Progenitor cell of endocrine pancreas (in vitro differentiated cells): Measurements from ENCODE around the gene THTPA. TPM values are rescaled to one million over a fixed set of nuclear protein-coding genes. Genes with fewer than 3 reads are reported as not detected.

Experiments used
- DNase-seq: peaks from one replicate; pipeline ENCODE4 v3.0.0; 2021; ENCODE audit warnings: low spot score; ENCODE audit not compliant: unreplicated experiment
- H3K27ac Mint-ChIP-seq: 2 replicates; pipeline ENCODE4 v1.8.0; 2021; ENCODE audit warnings: mild to moderate bottlenecking, moderate library complexity, mixed read lengths
- H3K27me3 Mint-ChIP-seq: 2 replicates; pipeline ENCODE4 v1.8.0; 2021; ENCODE audit warnings: mixed read lengths
- H3K36me3 Mint-ChIP-seq: 2 replicates; pipeline ENCODE4 v1.8.0; 2022; ENCODE audit warnings: mixed read lengths; ENCODE audit not compliant: insufficient read depth
- H3K4me1 Mint-ChIP-seq: 2 replicates; pipeline ENCODE4 v1.8.0; 2021; ENCODE audit warnings: low read depth, mixed read lengths
- H3K4me3 Mint-ChIP-seq: 2 replicates; pipeline ENCODE4 v1.8.0; 2021; ENCODE audit warnings: low read depth, mild to moderate bottlenecking, moderate library complexity, mixed read lengths
- H3K9me3 Mint-ChIP-seq: 2 replicates; pipeline ENCODE4 v1.8.0; 2021; ENCODE audit warnings: low read depth, mixed read lengths
- total RNA-seq: library from RNA; stranded (reverse); gene quantifications from 2 replicates; pipeline ENCODE4 v1.2.1, GENCODE V29; 2021
- TF ChIP-seq, protein P1 (sequence below): fragments of 200-600 bp; sonication (generic); IDR thresholded peaks from one replicate; pipeline ENCODE4 v1.5.0; 2021; ENCODE audit warnings: antibody characterized with exemption, mild to moderate bottlenecking; ENCODE audit not compliant: unreplicated experiment

The THTPA gene
- total RNA-seq, 1 donor from 2014 or later: 20.6 TPM

DNA sequence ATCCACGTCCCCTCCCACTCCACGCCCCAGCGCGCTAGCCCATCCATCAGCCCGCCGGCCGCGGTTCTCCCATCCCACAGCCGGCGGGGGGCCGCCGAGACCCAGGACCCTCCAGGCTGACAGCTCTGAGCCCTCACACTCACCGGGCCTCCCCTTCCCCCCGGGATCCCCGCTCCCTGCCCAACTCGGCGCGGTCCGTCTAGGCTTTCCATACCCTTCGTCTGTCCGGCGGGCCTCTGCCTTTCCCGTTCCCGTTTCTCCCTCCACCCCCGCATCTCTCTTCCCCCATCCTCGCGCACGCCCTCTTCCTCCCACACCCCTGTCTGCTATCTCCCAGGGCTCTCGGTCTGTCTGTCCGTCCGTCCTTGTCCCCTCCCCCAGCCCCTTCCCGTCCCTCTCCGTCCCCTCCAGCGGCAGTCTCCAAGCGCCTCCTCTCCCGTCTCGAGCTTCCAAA, 5.2 kb upstream of the THTPA start:
- H3K4me3 Mint-ChIP-seq: no peak overlapping the region
- H3K27ac Mint-ChIP-seq: peak overlapping the region; percentile 89
- no peak for DNase-seq

DNA sequence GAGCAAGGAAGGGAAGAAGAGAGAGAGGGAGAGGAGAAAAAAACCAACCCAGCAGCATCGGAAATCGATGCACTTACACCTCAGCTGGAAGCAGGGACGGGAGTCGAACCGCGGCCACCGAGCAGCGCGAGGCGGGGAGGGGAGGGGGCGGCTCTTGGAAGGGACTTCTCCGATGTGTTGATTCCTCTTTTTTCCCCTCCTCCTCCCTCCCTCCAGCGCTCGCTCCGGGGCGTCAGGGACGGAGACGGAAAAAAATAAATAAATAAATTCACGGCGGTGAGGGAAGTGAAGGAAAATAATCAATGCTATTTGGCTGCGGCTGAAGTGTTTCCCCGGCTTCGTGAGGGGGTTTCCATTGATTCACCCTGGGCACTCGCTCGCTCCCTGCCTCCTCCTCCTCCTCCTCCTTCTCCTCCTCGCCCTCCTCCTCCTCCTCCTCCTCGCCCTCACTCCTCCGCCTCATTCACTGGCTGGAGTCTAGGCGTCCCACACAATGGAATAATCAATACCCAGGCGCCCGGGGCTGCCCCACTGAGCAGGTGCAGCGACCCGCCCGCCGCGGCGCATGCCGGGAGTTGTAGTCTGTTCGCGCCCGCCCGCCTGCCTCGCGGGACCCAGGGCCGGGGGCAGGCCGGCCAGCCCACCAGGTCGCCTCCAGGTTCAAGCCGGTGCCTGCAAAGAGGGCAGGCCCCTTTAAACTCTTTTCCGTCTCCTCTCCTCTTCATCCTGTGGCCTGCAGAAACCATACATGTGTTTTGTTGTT, 4.6 kb upstream of the THTPA start, which contains the start of gene ZFHX2:
Gene ZFHX2 (minus strand): TSS at position 500 of the 763 bp plus-strand sequence. CDS start 16,440 bp downstream, outside the sequence.
- Mint-ChIP-seq H3K9me3 (no peaks in the 10 kb centered on the region), H3K4me3 (no peak within 1 kb of the TSS), H3K36me3 (no peaks in the 10 kb centered on the region), H3K27ac (peak within 1 kb of the TSS; percentile 89), H3K27me3 (no peaks in the 10 kb centered on the region), H3K4me1 (peaks cover 8% of the 10 kb centered on the region)
- TF ChIP-seq, protein P1, sequence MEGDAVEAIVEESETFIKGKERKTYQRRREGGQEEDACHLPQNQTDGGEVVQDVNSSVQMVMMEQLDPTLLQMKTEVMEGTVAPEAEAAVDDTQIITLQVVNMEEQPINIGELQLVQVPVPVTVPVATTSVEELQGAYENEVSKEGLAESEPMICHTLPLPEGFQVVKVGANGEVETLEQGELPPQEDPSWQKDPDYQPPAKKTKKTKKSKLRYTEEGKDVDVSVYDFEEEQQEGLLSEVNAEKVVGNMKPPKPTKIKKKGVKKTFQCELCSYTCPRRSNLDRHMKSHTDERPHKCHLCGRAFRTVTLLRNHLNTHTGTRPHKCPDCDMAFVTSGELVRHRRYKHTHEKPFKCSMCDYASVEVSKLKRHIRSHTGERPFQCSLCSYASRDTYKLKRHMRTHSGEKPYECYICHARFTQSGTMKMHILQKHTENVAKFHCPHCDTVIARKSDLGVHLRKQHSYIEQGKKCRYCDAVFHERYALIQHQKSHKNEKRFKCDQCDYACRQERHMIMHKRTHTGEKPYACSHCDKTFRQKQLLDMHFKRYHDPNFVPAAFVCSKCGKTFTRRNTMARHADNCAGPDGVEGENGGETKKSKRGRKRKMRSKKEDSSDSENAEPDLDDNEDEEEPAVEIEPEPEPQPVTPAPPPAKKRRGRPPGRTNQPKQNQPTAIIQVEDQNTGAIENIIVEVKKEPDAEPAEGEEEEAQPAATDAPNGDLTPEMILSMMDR: no peak
- DNase-seq: peak; percentile 93

More for the DNA sequence above, 5.2 kb upstream of the THTPA start:
- Mint-ChIP-seq H3K27me3 (no peaks in the 10 kb centered on the region), H3K36me3 (no peaks in the 10 kb centered on the region), H3K4me1 (peaks cover 5% of the 10 kb centered on the region), H3K9me3 (no peaks in the 10 kb centered on the region)
- TF ChIP-seq, protein P1: no peak

DNA sequence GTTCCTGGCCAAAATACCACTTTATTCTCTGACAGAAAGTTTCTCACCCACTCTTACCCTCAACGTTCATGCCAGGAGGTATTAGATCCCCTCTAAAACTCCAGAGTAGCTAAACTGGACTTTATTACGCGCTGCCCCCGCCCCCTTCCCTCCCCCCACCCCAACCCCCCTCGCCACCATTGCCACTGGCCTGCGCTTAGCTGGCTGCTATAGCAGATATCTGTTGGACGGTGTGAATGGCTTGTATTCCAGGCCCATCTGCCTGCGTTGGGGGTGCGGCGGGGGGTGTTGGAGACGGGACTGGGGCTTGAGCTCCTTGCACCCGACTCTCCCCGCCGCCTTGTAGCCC, 564 bp upstream of the THTPA start:
- peak overlapping the region; percentile 95 for H3K27ac Mint-ChIP-seq

DNA sequence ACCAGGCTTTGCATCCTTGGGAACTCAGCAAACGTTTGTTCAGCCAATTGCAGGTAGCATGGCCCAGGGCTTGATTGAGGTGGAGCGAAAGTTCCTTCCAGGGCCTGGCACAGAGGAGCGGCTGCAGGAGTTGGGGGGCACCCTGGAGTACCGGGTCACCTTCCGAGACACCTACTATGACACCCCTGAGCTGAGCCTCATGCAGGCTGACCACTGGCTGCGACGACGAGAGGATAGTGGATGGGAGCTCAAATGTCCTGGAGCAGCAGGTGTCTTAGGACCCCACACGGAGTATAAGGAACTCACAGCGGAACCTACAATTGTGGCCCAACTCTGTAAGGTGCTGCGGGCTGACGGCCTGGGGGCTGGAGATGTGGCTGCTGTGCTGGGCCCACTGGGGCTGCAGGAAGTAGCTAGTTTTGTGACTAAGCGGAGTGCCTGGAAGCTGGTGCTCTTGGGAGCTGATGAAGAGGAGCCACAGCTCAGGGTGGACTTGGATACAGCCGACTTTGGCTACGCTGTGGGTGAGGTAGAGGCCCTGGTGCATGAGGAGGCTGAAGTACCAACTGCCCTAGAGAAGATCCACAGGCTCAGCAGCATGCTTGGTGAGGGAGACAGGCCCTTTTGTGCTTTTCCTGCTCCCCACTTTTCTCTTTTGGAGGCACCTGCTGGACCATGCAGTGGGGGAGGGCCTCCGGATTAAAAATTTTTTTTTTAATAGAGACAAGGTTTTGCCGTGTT, 799 bp downstream of the THTPA start:
- Mint-ChIP-seq H3K27ac (peak overlapping the region; percentile 95), H3K36me3 (peaks cover 11% of the 10 kb centered on the region)

More for the DNA sequence above, 564 bp upstream of the THTPA start:
- Mint-ChIP-seq H3K36me3 (peaks cover 4% of the 10 kb centered on the region), H3K27me3 (no peaks in the 10 kb centered on the region), H3K4me3 (peak overlapping the region; percentile 93), H3K9me3 (no peaks in the 10 kb centered on the region), H3K4me1 (peaks cover 20% of the 10 kb centered on the region)
- DNase-seq: no peak
- TF ChIP-seq, protein P1: no peak

DNA sequence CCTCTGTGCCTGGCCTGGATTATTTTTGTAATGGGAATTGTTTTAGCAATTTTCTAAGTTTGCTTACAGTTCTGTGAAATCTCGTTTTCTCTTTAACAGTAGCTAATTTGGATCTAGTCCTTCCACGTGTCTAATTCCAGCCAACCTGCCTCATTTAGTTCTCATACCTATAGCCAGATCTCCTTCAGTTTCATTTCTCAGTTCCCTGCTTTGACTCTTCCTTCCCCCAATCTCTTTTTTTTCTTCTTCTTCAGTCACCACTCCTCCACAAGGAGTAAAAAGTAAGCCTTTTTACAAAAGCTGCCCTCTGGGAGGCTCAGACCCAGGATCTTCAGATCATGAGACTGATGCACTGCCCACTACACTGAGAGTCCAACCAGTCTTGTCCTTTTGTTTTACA, 1.4 kb downstream of the THTPA start:
- H3K27ac Mint-ChIP-seq: no peak overlapping the region
- peaks cover 17% of the 10 kb centered on the region for H3K4me1 Mint-ChIP-seq
- H3K9me3 Mint-ChIP-seq: no peaks in the 10 kb centered on the region
- TF ChIP-seq, protein P1: no peak
- DNase-seq: no peak
- peak overlapping the region; percentile 62 for H3K4me3 Mint-ChIP-seq
- peaks cover 12% of the 10 kb centered on the region for H3K36me3 Mint-ChIP-seq
- H3K27me3 Mint-ChIP-seq: no peaks in the 10 kb centered on the region

More for the DNA sequence above, 799 bp downstream of the THTPA start:
- TF ChIP-seq, protein P1: no peak
- Mint-ChIP-seq H3K9me3 (no peaks in the 10 kb centered on the region), H3K27me3 (no peaks in the 10 kb centered on the region), H3K4me1 (peaks cover 18% of the 10 kb centered on the region), H3K4me3 (peak overlapping the region; percentile 93)
- no peak for DNase-seq
